Heart right ventricle (tissue), 16 donors: ENCODE measurements around the gene CDRT4. TPM values are rescaled to one million over a fixed set of nuclear protein-coding genes. Genes with fewer than 3 reads are reported as not detected.

Experiments used
- ATAC-seq, 8 donors: fragments of 200-7000 bp; cut with Tn5 transposase; one replicate each; pipeline ENCODE4 v1.9.1; 2020; ENCODE audit warnings: mild to moderate bottlenecking in 8 of 8, moderate library complexity in 8 of 8, moderate number of reproducible peaks in 1 of 8
- DNase-seq, 2 donors: peaks; one replicate each; pipeline ENCODE4 v3.0.0-alpha.2; 2020
- H3K27ac ChIP-seq, 10 donors: fragments of 200-600 bp; sonication (generic) in 2 of 10; one replicate each; pipeline versions ENCODE4 v1.5.0 to v1.8.0; 2020 to 2022; ENCODE audit warnings: mild to moderate bottlenecking in 3 of 10
- H3K27me3 ChIP-seq, 7 donors: fragments of 200-600 bp; one replicate each; pipeline ENCODE4 v1.8.0; 2021 to 2022; ENCODE audit warnings: mild to moderate bottlenecking in 2 of 7
- H3K36me3 ChIP-seq, 9 donors: fragments of 200-600 bp; sonication (generic) in 1 of 9; one replicate each; pipeline versions ENCODE4 v1.5.0 to v1.8.0; 2020 to 2022; ENCODE audit warnings: mild to moderate bottlenecking in 2 of 9
- H3K4me1 ChIP-seq, 9 donors: fragments of 200-600 bp; sonication (generic) in 1 of 9; one replicate each; pipeline versions ENCODE4 v1.5.0 to v1.8.0; 2020 to 2022; ENCODE audit warnings: mild to moderate bottlenecking in 4 of 9
- H3K4me3 ChIP-seq, 10 donors: fragments of 200-600 bp; sonication (generic) in 2 of 10; one replicate each; pipeline versions ENCODE4 v1.5.0 to v1.8.0; 2020 to 2022; ENCODE audit warnings: mild to moderate bottlenecking in 7 of 10, moderate library complexity in 2 of 10
- H3K9me3 ChIP-seq, 11 donors: fragments of 200-600 bp in 10 of 11; sonication (generic) in 2 of 11; one replicate each; pipeline versions ENCODE4 v1.5.0 to v1.8.0; 2013 to 2022; ENCODE audit warnings: mild to moderate bottlenecking in 2 of 11, control low read depth in 1 of 11, moderate library complexity in 1 of 11
- WGBS, 2 donors: extraction: QIAGEN DNeasy Blood & Tissue Kit; methylation state at CpG; one replicate each; pipeline ENCODE4 v1.1.7; 2013; ENCODE audit warnings: inconsistent platforms in 1 of 2; 5-methylcytosine and 5-hydroxymethylcytosine counted together
- intact Hi-C, 10 donors: fragments of 100-400 bp; cut with DNase I; formaldehyde crosslinking; loops; one replicate each; pipeline versions ENCODE4 v1.11.1 to v1.14.2; 2022
- polyA plus RNA-seq, 2 donors: library from polyadenylated mRNA; stranded (reverse); fragments of 200-250 nt; gene quantifications; one replicate each; pipeline ENCODE4 v1.2.3, GENCODE V29; 2013
- total RNA-seq, 10 donors: library from RNA; stranded (reverse); fragmentation: NEBNext Ultra II Directional in 3 of 10; extraction: Animal tissue kit (Norgen Biotek cat#: 25700) in 3 of 10; gene quantifications; one replicate each; pipeline versions ENCODE4 v1.2.1 to v1.2.4, GENCODE V29; 2021 to 2023
- TF ChIP-seq, protein P1 (sequence below), 9 donors: fragments of 200-600 bp; sonication (generic) in 2 of 9; IDR thresholded peaks; one replicate each; pipeline versions ENCODE4 v1.5.0 to v1.8.0; 2021 to 2022; ENCODE audit warnings: antibody characterized with exemption in 9 of 9, mild to moderate bottlenecking in 5 of 9, moderate library complexity in 1 of 9
- donor health status: Arrhythmogenic right ventricular cardiomyopathy.
- donor health status: ischemic (EF 13 %, LVEDD 7.1; RV severe dilation, severe dysfunction).
- donor health status: healthy with polysubstance abuse.
- donor health status: DM: no; HTN: yes; CAD: no.
- donor health status: DM: no; HTN: no; CAD: no.
- donor health status: ischemic (EF 25% LVEDD 6.9; RV normal size, moderate dysfunction).
- donor health status: ischemic (EF 25% LVEDD 5.7; RV mildly dilated, moderate dysfunction).
- donor health status: healthy.
- donor health status: DM: yes; HTN: yes; CAD: no.
- donor health status: Ischemic cardiomyopathy.
- donor health status: ischemic (EF 35%, LVEDD 5.7; RV mildly dilated, moderate dysfunction).
- donor health status: nonischemic (EF 11% LVEDD 7.7; RV severe dilation, severe dysfunction).
- donor health status: DM: yes; HTN: yes; CAD: no.
- donor health status: PGD.
- donor health status: ischemic (EF 29% LVEDD 5.4; RV normal size, mild dysfunction).
- donor health status: nonischemic (EF 23%, LVEDD 6.1; RV moderate dilation, normal function).

CDRT4 gene
- total and polyA plus RNA-seq, 12 donors, result 0.45 to 4.2 (median 0.92) TPM; not detected in 2

DNA sequence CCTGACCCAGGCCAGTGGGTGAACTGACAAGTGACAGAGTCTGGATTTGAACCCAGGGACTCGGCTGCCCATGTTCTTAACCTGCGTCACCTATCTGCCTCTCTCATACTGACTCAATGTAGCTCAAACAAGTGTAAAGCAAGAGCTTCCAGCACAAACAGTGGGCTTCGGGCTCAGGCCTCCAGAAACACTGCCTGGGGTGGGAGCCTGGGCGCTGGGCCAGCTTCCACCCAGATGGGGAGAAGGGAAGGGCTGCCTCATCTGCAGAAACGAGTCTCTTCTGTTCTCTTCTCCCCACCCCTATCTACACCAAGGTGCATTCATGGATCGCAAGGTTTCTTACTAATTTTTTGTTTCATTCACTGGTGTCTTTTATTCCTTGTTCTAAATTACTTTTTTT, 1.3 kb downstream of the CDRT4 start:
- Histone ChIP-seq H3K27me3 (no peaks in the 10 kb centered on the region), H3K4me3 (no peak overlapping the region), H3K36me3 (no peaks in the 10 kb centered on the region), H3K4me1 (peaks cover 4 to 47% (median 27%) of the 10 kb centered on the region in 9 donors), H3K9me3 (no peaks in the 10 kb centered on the region), H3K27ac (no peak overlapping the region)
- 81 to 85% methylated on average over 6 of the region's 6 CpGs for WGBS, 2 donors
- ATAC-seq (no peak), DNase-seq (no peak)
- intact Hi-C loops, result loop anchor here in 1 of 10 donors (5.0 kb wide), 1 partner anchor 49 kb away; no protein-coding TSS in a partner anchor
- TF ChIP-seq, protein P1, sequence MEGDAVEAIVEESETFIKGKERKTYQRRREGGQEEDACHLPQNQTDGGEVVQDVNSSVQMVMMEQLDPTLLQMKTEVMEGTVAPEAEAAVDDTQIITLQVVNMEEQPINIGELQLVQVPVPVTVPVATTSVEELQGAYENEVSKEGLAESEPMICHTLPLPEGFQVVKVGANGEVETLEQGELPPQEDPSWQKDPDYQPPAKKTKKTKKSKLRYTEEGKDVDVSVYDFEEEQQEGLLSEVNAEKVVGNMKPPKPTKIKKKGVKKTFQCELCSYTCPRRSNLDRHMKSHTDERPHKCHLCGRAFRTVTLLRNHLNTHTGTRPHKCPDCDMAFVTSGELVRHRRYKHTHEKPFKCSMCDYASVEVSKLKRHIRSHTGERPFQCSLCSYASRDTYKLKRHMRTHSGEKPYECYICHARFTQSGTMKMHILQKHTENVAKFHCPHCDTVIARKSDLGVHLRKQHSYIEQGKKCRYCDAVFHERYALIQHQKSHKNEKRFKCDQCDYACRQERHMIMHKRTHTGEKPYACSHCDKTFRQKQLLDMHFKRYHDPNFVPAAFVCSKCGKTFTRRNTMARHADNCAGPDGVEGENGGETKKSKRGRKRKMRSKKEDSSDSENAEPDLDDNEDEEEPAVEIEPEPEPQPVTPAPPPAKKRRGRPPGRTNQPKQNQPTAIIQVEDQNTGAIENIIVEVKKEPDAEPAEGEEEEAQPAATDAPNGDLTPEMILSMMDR (IDR thresholded peaks at IDR 0.05), result no peak

DNA sequence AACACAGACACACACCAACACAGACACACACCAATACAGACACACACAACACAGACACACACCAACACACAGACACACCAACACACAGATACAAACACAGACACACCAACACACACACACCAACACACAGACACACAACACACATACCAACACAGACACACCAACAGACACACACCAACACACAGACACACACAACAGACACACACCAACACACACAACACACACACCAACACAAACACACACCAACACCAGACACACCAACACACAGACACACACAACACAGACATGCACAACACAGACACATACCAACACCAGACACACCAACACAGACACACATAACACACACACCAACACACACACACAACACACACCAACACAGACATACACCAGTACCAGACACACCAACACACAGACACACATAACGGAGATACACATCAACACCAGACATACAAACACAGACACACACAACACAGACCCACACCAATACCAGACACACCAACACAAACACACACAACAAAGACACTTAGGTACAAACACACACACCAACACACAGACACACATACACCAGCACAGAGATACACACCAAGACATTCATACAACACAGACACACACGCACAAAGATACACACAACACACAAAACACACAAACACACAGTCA, 2.2 kb downstream of the CDRT4 start:
- WGBS, 2 donors, result 96 to 99% methylated on average over 2 of the region's 2 CpGs
- TF ChIP-seq, protein P1 (IDR thresholded peaks at IDR 0.05), result no peak

DNA sequence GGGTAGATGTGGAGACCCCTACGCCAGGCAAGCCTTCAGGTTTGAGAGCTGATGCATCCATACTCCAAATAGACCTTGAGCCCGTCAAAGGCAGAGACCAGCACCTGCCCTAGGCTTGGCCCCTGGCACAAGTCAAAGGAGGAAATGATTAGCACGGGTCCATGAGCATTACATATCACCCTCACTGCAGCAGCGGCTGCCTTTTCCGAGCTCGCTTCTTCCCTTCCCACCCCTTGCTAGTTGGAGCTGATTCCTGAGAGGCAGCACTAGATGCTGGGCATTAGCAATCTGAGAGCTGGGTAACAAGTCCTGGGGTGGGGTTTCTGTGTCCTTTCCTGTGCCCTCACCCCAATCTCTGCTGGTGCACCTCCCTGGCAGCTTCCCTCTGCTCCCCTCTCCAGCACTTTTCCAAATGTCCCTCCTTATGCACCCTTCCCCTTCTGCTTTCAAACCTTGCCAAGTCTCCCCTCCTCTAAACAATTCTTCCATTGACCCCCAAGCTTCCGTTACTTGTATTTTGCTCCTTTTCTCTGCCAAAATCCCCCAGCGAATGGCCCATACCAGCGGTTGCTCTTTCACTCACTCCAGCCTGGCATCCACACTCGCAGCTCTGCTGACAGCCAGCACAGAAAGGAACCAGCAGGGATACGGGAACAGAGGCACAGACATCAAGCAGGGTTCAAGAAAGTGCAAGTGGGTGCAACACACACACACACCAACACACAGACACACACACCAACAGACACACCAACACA, 3.0 kb downstream of the CDRT4 start:
- TF ChIP-seq, protein P1 (IDR thresholded peaks at IDR 0.05), result no peak
- Histone ChIP-seq H3K9me3 (no peaks in the 10 kb centered on the region), H3K36me3 (no peaks in the 10 kb centered on the region), H3K27me3 (no peaks in the 10 kb centered on the region), H3K4me1 (peaks cover 0 to 39% (median 25%) of the 10 kb centered on the region in 9 donors), H3K4me3 (no peak overlapping the region), H3K27ac (peak overlapping the region in 5 of 10 donors; percentile 3 to 77 (median 72))
- intact Hi-C loops, result loop anchor here in 1 of 10 donors (5.0 kb wide), 1 partner anchor 52 kb away; no protein-coding TSS in a partner anchor
- 52 to 56% methylated on average over 11 of the region's 11 CpGs for WGBS, 2 donors
- DNase-seq (no peak), ATAC-seq (peak in 6 of 8 donors; percentile 22 to 47 (median 42))

More for the DNA sequence above, 2.2 kb downstream of the CDRT4 start:
- DNase-seq (no peak), ATAC-seq (no peak)
- Histone ChIP-seq H3K9me3 (no peaks in the 10 kb centered on the region), H3K27me3 (no peaks in the 10 kb centered on the region), H3K4me1 (peaks cover 4 to 44% (median 27%) of the 10 kb centered on the region in 9 donors), H3K4me3 (no peak overlapping the region), H3K36me3 (no peaks in the 10 kb centered on the region), H3K27ac (no peak overlapping the region)
- intact Hi-C loops, result loop anchor here in 1 of 10 donors (5.0 kb wide), 1 partner anchor 48 kb away; no protein-coding TSS in a partner anchor

DNA sequence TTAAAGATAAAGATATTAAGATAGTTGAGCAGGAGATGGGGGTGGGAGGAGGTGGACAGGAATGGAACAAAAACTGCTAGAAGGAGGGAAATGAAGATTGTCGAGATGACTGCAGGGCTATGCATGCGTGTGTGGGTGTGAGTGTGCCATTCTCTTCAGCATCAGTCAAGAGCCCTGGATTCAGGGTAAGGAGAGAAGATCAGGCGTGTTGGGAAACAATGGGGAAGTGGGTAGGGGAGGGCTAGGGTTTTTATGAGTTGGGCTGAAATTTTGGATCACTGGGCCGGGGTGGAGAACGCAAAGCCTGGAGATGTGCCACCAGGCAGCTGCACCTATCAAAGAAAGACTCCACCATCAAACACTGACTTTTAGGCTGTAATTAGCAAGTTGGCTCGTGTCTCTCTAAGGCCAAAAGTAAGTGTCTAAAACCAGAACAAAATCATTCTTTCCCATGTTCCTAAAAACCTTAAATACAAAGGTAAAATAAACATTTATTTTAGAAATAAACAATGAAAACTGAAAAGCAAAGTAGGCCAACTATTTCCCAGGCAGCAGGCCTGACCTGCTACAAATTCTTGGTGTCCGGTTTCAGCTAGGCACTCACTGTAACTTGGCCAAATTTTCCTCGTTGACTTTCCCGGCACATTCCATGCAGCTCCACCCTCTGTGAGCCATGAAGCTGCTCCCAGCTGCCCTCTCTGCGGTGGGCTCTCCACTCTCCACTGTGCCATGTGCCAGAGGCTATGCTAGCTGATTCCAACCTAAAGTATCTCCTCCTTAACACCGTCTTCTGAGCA, 4.2 kb downstream of the CDRT4 start:
- DNase-seq (peak in 1 of 2 donors; percentile 40), ATAC-seq (peak; percentile 68 to 86 (median 82))
- peaks cover 1 to 38% (median 25%) of the 10 kb centered on the region in 9 donors for H3K4me1 ChIP-seq
- H3K27me3 ChIP-seq, result no peaks in the 10 kb centered on the region
- no peaks in the 10 kb centered on the region for H3K9me3 ChIP-seq
- no peaks in the 10 kb centered on the region for H3K36me3 ChIP-seq
- H3K4me3 ChIP-seq, result no peak overlapping the region
- peak overlapping the region in 9 of 10 donors; percentile 2 to 77 (median 61) for H3K27ac ChIP-seq
- intact Hi-C loops, result loop anchor here in 1 of 10 donors (5.0 kb wide), 1 partner anchor 51 kb away; no protein-coding TSS in a partner anchor
- TF ChIP-seq, protein P1 (IDR thresholded peaks at IDR 0.05), result no peak
- 38 to 49% methylated on average over 11 of the region's 11 CpGs for WGBS, 2 donors
